Stimulated activated CD8-positive, alpha-beta memory T cell treated with anti-CD3 and anti-CD28 coated beads, Interleukin-15, amount 100 ng/mL, for 48 hours (primary cell): ENCODE data around the gene BANF2.

Experiments used
- DNase-seq, 2 donors: peaks; one replicate each; pipeline ENCODE4 v3.0.0-alpha.2; 2020; ENCODE audit warnings: low read depth in 2 of 2

The BANF2 gene

GRCh38 chr20:17709361-17710293 lies 9.9 kb downstream of the BANF2 start:
- no peak for DNase-seq

GRCh38 chr20:17710379-17711266 lies 10.9 kb downstream of the BANF2 start:
- no peak for DNase-seq

GRCh38 chr20:17711267-17711627 lies 11.5 kb downstream of the BANF2 start:
- DNase-seq, result no peak

GRCh38 chr20:17712201-17712600 lies 12.4 kb downstream of the BANF2 start:
- no peak for DNase-seq

- DNase-seq, result no peak
Observed at GRCh38 chr20:17712708-17713107, 12.9 kb downstream of the BANF2 start.

GRCh38 chr20:17714597-17714996 lies 14.8 kb downstream of the BANF2 start:
- no peak for DNase-seq

- no peak for DNase-seq
Observed at GRCh38 chr20:17715075-17715474, 15.3 kb downstream of the BANF2 start.

- no peak for DNase-seq
Observed at GRCh38 chr20:17716331-17716730, 16.6 kb downstream of the BANF2 start.

GRCh38 chr20:17720755-17721154 lies 21.0 kb downstream of the BANF2 start:
- no peak for DNase-seq

GRCh38 chr20:17721802-17722486 lies 22.2 kb downstream of the BANF2 start:
- no peak for DNase-seq

- DNase-seq, result no peak
Observed at GRCh38 chr20:17722493-17723300, 22.9 kb downstream of the BANF2 start.

- no peak for DNase-seq
Observed at GRCh38 chr20:17723301-17723691, 23.5 kb downstream of the BANF2 start.

GRCh38 chr20:17725094-17725835 lies 25.5 kb downstream of the BANF2 start:
- no peak for DNase-seq

- DNase-seq, result no peak
Observed at GRCh38 chr20:17726902-17727301, 27.1 kb downstream of the BANF2 start.

GRCh38 chr20:17727351-17727750 lies 27.6 kb downstream of the BANF2 start:
- no peak for DNase-seq

GRCh38 chr20:17728074-17728473 lies 28.3 kb downstream of the BANF2 start:
- no peak for DNase-seq

GRCh38 chr20:17730071-17730470 lies 30.3 kb downstream of the BANF2 start:
- no peak for DNase-seq

- no peak for DNase-seq
Observed at GRCh38 chr20:17731233-17731632, 31.5 kb downstream of the BANF2 start.

- no peak for DNase-seq
Observed at GRCh38 chr20:17732907-17733521, 33.2 kb downstream of the BANF2 start.

- no peak for DNase-seq
Observed at GRCh38 chr20:17733767-17734304, 34.1 kb downstream of the BANF2 start.
